GM18868 (cell line): ENCODE data around the gene PREX1.

Source experiments
- ATAC-seq: cut with Tn5 transposase; IDR thresholded peaks from one replicate; pipeline ENCODE4 v1.9.1; 2021; ENCODE audit warnings: mild to moderate bottlenecking, moderate library complexity; ENCODE audit not compliant: unreplicated experiment

Gene PREX1

GRCh38 chr20:48597521-48598302 is 230.1 kb downstream of the PREX1 start:
- ATAC-seq: no peak

- ATAC-seq: no peak
Observed at GRCh38 chr20:48596334-48596898, 231.4 kb downstream of the PREX1 start.

- no peak for ATAC-seq
Observed at GRCh38 chr20:48595495-48596333, 232.1 kb downstream of the PREX1 start.

- ATAC-seq: no peak
Observed at GRCh38 chr20:48594533-48594932, 233.3 kb downstream of the PREX1 start.

GRCh38 chr20:48592107-48592940 is 235.5 kb downstream of the PREX1 start:
- ATAC-seq: no peak

GRCh38 chr20:48586730-48587129 is 241.1 kb downstream of the PREX1 start:
- no peak for ATAC-seq

- no peak for ATAC-seq
Observed at GRCh38 chr20:48585061-48585870, 242.5 kb downstream of the PREX1 start.

- ATAC-seq: no peak
Observed at GRCh38 chr20:48584391-48585060, 243.3 kb downstream of the PREX1 start.

GRCh38 chr20:48583801-48584200 is 244.0 kb downstream of the PREX1 start:
- ATAC-seq: no peak

- ATAC-seq: no peak
Observed at GRCh38 chr20:48583171-48583570, 244.6 kb downstream of the PREX1 start.

GRCh38 chr20:48582673-48582985 is 245.2 kb downstream of the PREX1 start:
- no peak for ATAC-seq

GRCh38 chr20:48581167-48581566 is 246.6 kb downstream of the PREX1 start:
- no peak for ATAC-seq

GRCh38 chr20:48578397-48579098 is 249.3 kb downstream of the PREX1 start:
- ATAC-seq: no peak

- no peak for ATAC-seq
Observed at GRCh38 chr20:48577557-48577956, 250.2 kb downstream of the PREX1 start.

- ATAC-seq: no peak
Observed at GRCh38 chr20:48574383-48574782, 253.4 kb downstream of the PREX1 start.
